Measurements from ENCODE around the gene ABHD12. TPM values are rescaled to one million over a fixed set of nuclear protein-coding genes. Genes with fewer than 3 reads are reported as not detected.

ABHD12 gene
- total RNA-seq, 1 donor from 2014 or later: 41.6 TPM

- DNase-seq (ENCODE audit: low spot score): peak; percentile 87
Observed at GRCh38 chr20:25280051-25280573, 110.5 kb downstream of the ABHD12 start.

- DNase-seq (ENCODE audit: low spot score): peak; percentile 69
Observed at GRCh38 chr20:25279403-25279802, 111.2 kb downstream of the ABHD12 start.

GRCh38 chr20:25278636-25279361, 111.8 kb downstream of the ABHD12 start:
- DNase-seq (ENCODE audit: low spot score): peak; percentile 62

GRCh38 chr20:25277941-25278521, 112.6 kb downstream of the ABHD12 start:
- peak; percentile 88 for DNase-seq (ENCODE audit: low spot score)

GRCh38 chr20:25277051-25277801, 113.4 kb downstream of the ABHD12 start:
- peak; percentile 85 for DNase-seq (ENCODE audit: low spot score)

GRCh38 chr20:25276533-25277050, 114.0 kb downstream of the ABHD12 start:
- peak; percentile 88 for DNase-seq (ENCODE audit: low spot score)

- DNase-seq (ENCODE audit: low spot score): peak; percentile 81
Observed at GRCh38 chr20:25275813-25276532, 114.7 kb downstream of the ABHD12 start.

- DNase-seq (ENCODE audit: low spot score): peak; percentile 82
Observed at GRCh38 chr20:25274891-25275812, 115.5 kb downstream of the ABHD12 start.

GRCh38 chr20:25274481-25274880, 116.2 kb downstream of the ABHD12 start:
- DNase-seq (ENCODE audit: low spot score): peak; percentile 87

GRCh38 chr20:25273541-25274358, 116.9 kb downstream of the ABHD12 start:
- DNase-seq (ENCODE audit: low spot score): peak; percentile 60

GRCh38 chr20:25273046-25273445, 117.6 kb downstream of the ABHD12 start:
- peak; percentile 82 for DNase-seq (ENCODE audit: low spot score)

- DNase-seq (ENCODE audit: low spot score): no peak
Observed at GRCh38 chr20:25272223-25273000, 118.2 kb downstream of the ABHD12 start.

- peak; percentile 53 for DNase-seq (ENCODE audit: low spot score)
Observed at GRCh38 chr20:25271486-25272222, 119.0 kb downstream of the ABHD12 start.

GRCh38 chr20:25270829-25271251, 119.8 kb downstream of the ABHD12 start:
- DNase-seq (ENCODE audit: low spot score): peak; percentile 69

- DNase-seq (ENCODE audit: low spot score): peak; percentile 53
Observed at GRCh38 chr20:25269833-25270170, 120.8 kb downstream of the ABHD12 start.

GRCh38 chr20:25269057-25269832, 121.4 kb downstream of the ABHD12 start:
- peak; percentile 65 for DNase-seq (ENCODE audit: low spot score)
